Lower lobe of right lung (tissue), 2 donors: Measurements from ENCODE around the gene CDHR1. TPM values are rescaled to one million over a fixed set of nuclear protein-coding genes. Genes with fewer than 3 reads are reported as not detected.
A peak's percentile ranks its signal among the peaks of the same experiment; 100 is the strongest.
"Not testable (repeated sequence)": the region's sequence is repeated elsewhere in the genome, so short reads cannot be mapped to it uniquely, and the experiment has no call there.

Experiments
- ATAC-seq, 2 donors: fragments of 200-7000 bp; cut with Tn5 transposase; one replicate each; pipeline ENCODE4 v1.9.1; 2020 to 2022; ENCODE audit warnings: mild to moderate bottlenecking in 2 of 2, moderate library complexity in 2 of 2
- DNase-seq: peaks from one replicate; pipeline ENCODE4 v3.0.0-alpha.2; 2020
- H3K27ac ChIP-seq: fragments of 200-600 bp; one replicate; pipeline ENCODE4 v1.8.0; 2022
- H3K27me3 ChIP-seq: fragments of 200-600 bp; one replicate; pipeline ENCODE4 v1.8.0; 2022; ENCODE audit warnings: low read depth
- H3K36me3 ChIP-seq: fragments of 200-600 bp; one replicate; pipeline ENCODE4 v1.8.0; 2022; ENCODE audit warnings: mild to moderate bottlenecking
- H3K4me1 ChIP-seq: fragments of 200-600 bp; one replicate; pipeline ENCODE4 v1.8.0; 2022
- H3K4me3 ChIP-seq: fragments of 200-600 bp; one replicate; pipeline ENCODE4 v1.8.0; 2022; ENCODE audit warnings: mild to moderate bottlenecking
- H3K9me3 ChIP-seq: fragments of 200-600 bp; one replicate; pipeline ENCODE4 v1.8.0; 2022
- CTCF ChIP-seq: fragments of 200-600 bp; IDR thresholded peaks from one replicate; pipeline ENCODE4 v1.8.0; 2022; ENCODE audit warnings: antibody characterized with exemption, mild to moderate bottlenecking
- intact Hi-C: fragments of 100-400 bp; cut with DNase I; formaldehyde crosslinking; loops from one replicate; pipeline ENCODE4 v1.11.0; 2022
- total RNA-seq: library from RNA; stranded (reverse); fragmentation: NEBNext Ultra II Directional; extraction: Animal tissue kit (Norgen Biotek cat#: 25700); gene quantifications from one replicate; pipeline ENCODE4 v1.2.1, GENCODE V29; 2021
- donor health status: DM: no; HTN: yes; CAD: no; lungs with severe emphysema.

CDHR1 gene
- total RNA-seq, 1 donor from 2014 or later, result 0.24 TPM

GRCh38 chr10:84176836-84177474 is 17.4 kb upstream of the CDHR1 start:
- no peaks in the 10 kb centered on the region for H3K4me1 ChIP-seq
- ATAC-seq, result peak in 1 of 2 donors; percentile 9
- H3K9me3 ChIP-seq, result no peaks in the 10 kb centered on the region
- intact Hi-C loops, result no loop called here
- H3K36me3 ChIP-seq, result no peaks in the 10 kb centered on the region
- H3K27ac ChIP-seq, result no peak overlapping the region
- no peak overlapping the region for H3K4me3 ChIP-seq
- DNase-seq, result no peak
- no peaks in the 10 kb centered on the region for H3K27me3 ChIP-seq
- TF ChIP-seq CTCF, result no peak

GRCh38 chr10:84177541-84178141 is 16.7 kb upstream of the CDHR1 start:
- intact Hi-C loops, result no loop called here
- Histone ChIP-seq H3K9me3 (no peaks in the 10 kb centered on the region), H3K4me1 (no peaks in the 10 kb centered on the region), H3K27ac (no peak overlapping the region), H3K4me3 (no peak overlapping the region), H3K27me3 (no peaks in the 10 kb centered on the region), H3K36me3 (no peaks in the 10 kb centered on the region)
- no peak for TF ChIP-seq CTCF
- no peak for DNase-seq
- ATAC-seq, result peak; percentile 58 to 62

DNA sequence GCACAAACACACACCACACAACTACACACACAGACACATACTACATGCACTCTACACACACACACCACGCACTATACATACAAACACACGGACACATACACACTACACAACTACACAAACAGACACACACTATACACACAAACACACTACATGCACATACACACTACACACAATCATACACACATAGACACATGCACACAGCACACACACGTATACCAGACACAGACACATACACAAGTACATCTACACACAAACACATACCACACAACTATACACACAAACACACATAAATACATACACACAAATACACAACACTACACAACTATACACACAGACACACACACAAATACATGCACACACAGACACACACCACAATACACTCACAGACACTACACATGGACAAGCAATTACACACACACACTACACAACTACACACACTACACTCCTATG is 16.2 kb upstream of the CDHR1 start:
- intact Hi-C loops, result no loop called here
- no peaks in the 10 kb centered on the region for H3K27me3 ChIP-seq
- H3K4me3 ChIP-seq, result no peak overlapping the region
- DNase-seq (no peak), ATAC-seq (no peak)
- H3K36me3 ChIP-seq, result no peaks in the 10 kb centered on the region
- H3K9me3 ChIP-seq, result no peaks in the 10 kb centered on the region
- H3K4me1 ChIP-seq, result no peaks in the 10 kb centered on the region
- H3K27ac ChIP-seq, result no peak overlapping the region
- no peak for TF ChIP-seq CTCF

GRCh38 chr10:84179059-84179710 is 15.2 kb upstream of the CDHR1 start:
- Histone ChIP-seq H3K27me3 (no peaks in the 10 kb centered on the region), H3K27ac (no peak overlapping the region), H3K36me3 (no peaks in the 10 kb centered on the region), H3K4me3 (no peak overlapping the region), H3K4me1 (no peaks in the 10 kb centered on the region), H3K9me3 (no peaks in the 10 kb centered on the region)
- TF ChIP-seq CTCF, result no peak
- ATAC-seq, result peak; percentile 19 to 49
- no peak for DNase-seq
- intact Hi-C loops, result no loop called here

DNA sequence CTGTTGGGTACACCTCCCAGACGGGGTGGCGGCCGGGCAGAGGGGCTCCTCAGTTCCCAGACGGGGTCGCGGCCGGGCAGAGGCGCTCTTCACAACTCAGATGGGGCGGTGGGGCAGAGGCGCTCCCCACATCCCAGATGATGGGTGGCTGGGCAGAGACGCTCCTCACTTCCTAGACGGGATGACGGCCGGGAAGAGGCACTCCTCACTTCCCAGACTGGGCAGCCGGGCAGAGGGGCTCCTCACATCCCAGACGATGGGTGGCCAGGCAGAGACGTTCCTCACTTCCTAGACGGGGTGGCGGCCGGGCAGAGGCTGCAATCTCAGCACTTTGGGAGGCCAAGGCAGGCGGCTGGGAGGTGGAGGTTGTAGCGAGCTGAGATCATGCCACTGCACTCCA is 14.0 kb upstream of the CDHR1 start:
- ATAC-seq, H3K4me3 ChIP-seq, H3K36me3 ChIP-seq, H3K9me3 ChIP-seq, DNase-seq, H3K27me3 ChIP-seq, H3K27ac ChIP-seq, H3K4me1 ChIP-seq, intact Hi-C loops: not testable (repeated sequence)

- H3K9me3 ChIP-seq, result no peaks in the 10 kb centered on the region
- no peak overlapping the region for H3K27ac ChIP-seq
- intact Hi-C loops, result no loop called here
- no peak for DNase-seq
- no peaks in the 10 kb centered on the region for H3K4me1 ChIP-seq
- TF ChIP-seq CTCF, result no peak
- peaks cover 7% of the 10 kb centered on the region for H3K27me3 ChIP-seq
- no peaks in the 10 kb centered on the region for H3K36me3 ChIP-seq
- ATAC-seq, result no peak
- no peak overlapping the region for H3K4me3 ChIP-seq
Measured at GRCh38 chr10:84181631-84182030, 12.7 kb upstream of the CDHR1 start.
